Epidermal melanocyte (primary cell): Measurements from ENCODE around the gene LGR5.
"Not testable (repeated sequence)": the region's sequence is repeated elsewhere in the genome, so short reads cannot be mapped to it uniquely, and the experiment has no call there.

Experiments used
- DNase-seq: peaks from one replicate; pipeline ENCODE4 v3.0.0; 2011; ENCODE audit warnings: low spot score; ENCODE audit not compliant: insufficient read length

LGR5 gene

GRCh38 chr12:71551529-71551928 is 111.9 kb downstream of the LGR5 start:
- no peak for DNase-seq

GRCh38 chr12:71552728-71553501 is 113.3 kb downstream of the LGR5 start:
- DNase-seq = no peak

GRCh38 chr12:71555191-71555590 is 115.6 kb downstream of the LGR5 start:
- no peak for DNase-seq

GRCh38 chr12:71555789-71556188 is 116.2 kb downstream of the LGR5 start:
- DNase-seq = not testable (repeated sequence)

GRCh38 chr12:71556448-71556847 is 116.8 kb downstream of the LGR5 start:
- no peak for DNase-seq

GRCh38 chr12:71556875-71557274 is 117.3 kb downstream of the LGR5 start:
- DNase-seq = no peak

- DNase-seq = no peak
Measured at GRCh38 chr12:71558445-71558844, 118.8 kb downstream of the LGR5 start.

- no peak for DNase-seq
Measured at GRCh38 chr12:71562676-71563595, 123.3 kb downstream of the LGR5 start.

- no peak for DNase-seq
Measured at GRCh38 chr12:71565535-71565934, 125.9 kb downstream of the LGR5 start.

GRCh38 chr12:71566655-71567054 is 127.1 kb downstream of the LGR5 start:
- DNase-seq = no peak

GRCh38 chr12:71567537-71567936 is 127.9 kb downstream of the LGR5 start:
- DNase-seq = no peak

- not testable (repeated sequence) for DNase-seq
Measured at GRCh38 chr12:71569885-71570284, 130.3 kb downstream of the LGR5 start.

GRCh38 chr12:71576496-71576895 is 136.9 kb downstream of the LGR5 start:
- no peak for DNase-seq

- DNase-seq = no peak
Measured at GRCh38 chr12:71578694-71579258, 139.2 kb downstream of the LGR5 start.

- DNase-seq = no peak
Measured at GRCh38 chr12:71581206-71581605, 141.6 kb downstream of the LGR5 start.

GRCh38 chr12:71582925-71583324 is 143.3 kb downstream of the LGR5 start:
- no peak for DNase-seq

GRCh38 chr12:71584356-71584755 is 144.8 kb downstream of the LGR5 start:
- DNase-seq = no peak

- DNase-seq = no peak
Measured at GRCh38 chr12:71585218-71585617, 145.6 kb downstream of the LGR5 start.

- no peak for DNase-seq
Measured at GRCh38 chr12:71587012-71587411, 147.4 kb downstream of the LGR5 start.

GRCh38 chr12:71589478-71589881 is 149.9 kb downstream of the LGR5 start:
- no peak for DNase-seq

GRCh38 chr12:71591601-71592000 is 152.0 kb downstream of the LGR5 start:
- no peak for DNase-seq

- no peak for DNase-seq
Measured at GRCh38 chr12:71592841-71593240, 153.2 kb downstream of the LGR5 start.
